GM19238 (cell line): Measurements from ENCODE around the gene RDH16.
A peak's percentile ranks its signal among the peaks of the same experiment; 100 is the strongest.
"Not testable (repeated sequence)": the region's sequence is repeated elsewhere in the genome, so short reads cannot be mapped to it uniquely, and the experiment has no call there.

Source experiments
- DNase-seq: peaks from one replicate; pipeline ENCODE4 v3.0.0; 2011; ENCODE audit warnings: low spot score; ENCODE audit not compliant: insufficient read length

RDH16 gene

DNA sequence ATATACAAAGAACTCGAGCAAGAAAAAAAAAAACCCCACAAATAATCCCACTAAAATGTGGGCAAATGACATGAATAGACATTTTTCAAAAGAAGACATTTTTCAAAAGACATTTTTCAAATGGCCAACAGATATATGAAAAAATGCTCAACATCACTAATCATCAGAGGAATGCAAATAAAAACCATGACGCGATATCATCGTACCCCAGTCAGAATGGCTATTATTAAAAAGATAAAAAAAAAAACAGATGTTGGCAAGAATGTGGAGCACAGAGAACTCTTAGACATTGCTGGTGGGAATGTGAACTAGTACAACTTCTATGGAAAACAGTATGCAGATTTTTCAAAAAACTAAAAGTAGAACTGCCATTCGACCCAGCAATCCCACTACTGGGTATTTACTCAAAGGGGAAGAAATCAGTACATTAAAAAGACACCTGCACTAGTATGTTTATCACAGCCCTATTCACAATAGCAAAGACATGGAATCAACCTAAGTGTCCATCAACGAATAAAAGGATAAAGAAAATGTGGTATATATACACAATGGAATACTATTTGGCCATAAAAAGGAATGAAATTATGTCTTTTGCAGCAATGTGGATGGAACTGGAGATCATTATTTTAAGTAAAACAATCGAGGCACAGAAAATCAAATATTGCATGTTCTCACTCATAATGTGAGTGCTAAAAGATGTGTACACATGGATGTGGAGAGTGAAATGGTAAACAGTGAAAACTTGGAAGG, 32.6 kb upstream of the RDH16 start:
- DNase-seq: no peak

DNA sequence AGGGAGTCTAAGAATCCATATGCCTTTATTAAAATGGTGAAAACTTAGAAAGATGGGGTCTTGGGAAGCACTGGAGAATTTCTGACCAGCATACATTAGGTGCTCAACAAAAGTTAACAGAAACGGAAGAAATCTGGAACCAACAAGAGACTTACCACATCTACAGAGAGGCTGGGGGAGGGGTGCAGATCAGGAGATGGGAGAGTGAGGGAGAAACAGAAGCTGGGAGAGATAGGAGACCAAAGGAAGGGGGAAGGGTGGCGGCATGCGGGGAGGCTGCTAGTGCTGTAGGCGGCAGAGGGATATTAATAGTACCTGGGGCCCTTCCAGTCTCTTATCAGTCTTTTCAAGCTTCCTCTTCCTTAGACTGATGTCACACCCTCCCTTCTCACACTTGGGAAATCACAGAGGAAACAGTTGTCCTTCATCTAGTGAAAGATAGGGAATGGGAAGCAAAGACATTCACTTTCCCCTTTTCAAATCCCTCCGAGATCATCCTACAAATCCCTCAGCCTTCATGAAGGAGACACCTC, 30.9 kb upstream of the RDH16 start:
- DNase-seq: no peak

DNA sequence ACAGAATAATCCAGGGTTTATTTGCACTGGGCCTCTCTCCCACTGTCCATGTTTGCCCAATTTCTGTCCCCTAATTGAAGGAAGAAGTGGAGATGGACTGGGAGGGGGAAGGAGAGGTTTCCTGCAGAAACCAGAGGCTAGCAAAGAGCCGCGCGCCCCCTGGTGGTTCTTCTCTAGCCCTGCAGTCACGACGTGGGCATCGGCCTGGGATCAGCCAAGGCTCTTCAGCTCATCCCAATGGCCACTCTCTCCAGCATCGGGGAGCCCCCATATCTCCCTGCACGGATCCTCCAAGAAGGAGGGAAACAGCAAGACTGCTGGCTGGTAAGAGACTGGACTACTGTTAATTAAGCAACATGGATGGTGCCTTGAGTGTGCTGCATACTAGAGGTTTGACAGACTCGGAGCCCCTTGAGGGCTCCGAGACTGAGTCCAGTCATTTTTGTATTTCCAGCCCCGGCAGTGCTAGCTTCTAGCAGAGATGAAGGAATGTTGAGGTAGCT, 30.2 kb upstream of the RDH16 start:
- DNase-seq: peak; percentile 69

DNA sequence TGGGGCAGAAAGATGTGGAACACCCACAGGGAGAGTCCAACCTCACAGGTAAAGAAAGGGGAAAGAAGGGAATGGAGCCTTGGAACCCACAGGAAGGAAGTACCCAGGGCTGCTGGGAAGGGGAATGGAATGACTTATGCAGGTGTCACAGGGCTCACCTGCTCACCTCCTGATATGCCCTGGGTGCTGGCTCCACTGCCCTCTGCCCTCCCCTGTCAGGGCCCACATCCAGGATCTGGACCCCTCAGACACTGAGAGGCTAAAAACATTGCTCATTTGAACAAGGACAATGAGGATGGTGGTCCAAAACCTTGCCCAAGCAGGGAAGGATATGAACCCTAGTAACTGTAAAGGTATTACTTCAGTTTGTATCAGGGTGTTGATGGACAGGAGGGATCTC, 29.6 kb upstream of the RDH16 start:
- no peak for DNase-seq

DNA sequence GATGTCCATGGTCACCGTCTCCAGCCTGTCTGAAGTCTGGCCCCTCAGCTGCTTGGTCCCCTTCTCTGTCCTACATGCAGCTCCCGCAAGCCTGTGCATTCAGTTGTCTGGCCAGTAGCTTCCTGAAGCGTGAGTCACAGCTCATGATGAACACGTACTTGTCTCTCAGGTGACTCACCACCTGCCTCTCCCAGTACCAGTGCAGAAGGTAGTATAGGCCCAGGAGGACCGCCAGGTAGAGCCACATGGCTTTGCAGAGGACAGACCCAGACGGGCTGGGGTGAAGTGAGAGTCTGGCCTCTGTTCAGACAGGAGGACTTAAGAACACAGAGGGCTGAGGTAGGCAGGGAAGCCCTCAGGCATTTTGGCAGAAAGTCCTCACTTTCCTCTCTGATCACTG, 28.3 kb upstream of the RDH16 start:
- DNase-seq: not testable (repeated sequence)

DNA sequence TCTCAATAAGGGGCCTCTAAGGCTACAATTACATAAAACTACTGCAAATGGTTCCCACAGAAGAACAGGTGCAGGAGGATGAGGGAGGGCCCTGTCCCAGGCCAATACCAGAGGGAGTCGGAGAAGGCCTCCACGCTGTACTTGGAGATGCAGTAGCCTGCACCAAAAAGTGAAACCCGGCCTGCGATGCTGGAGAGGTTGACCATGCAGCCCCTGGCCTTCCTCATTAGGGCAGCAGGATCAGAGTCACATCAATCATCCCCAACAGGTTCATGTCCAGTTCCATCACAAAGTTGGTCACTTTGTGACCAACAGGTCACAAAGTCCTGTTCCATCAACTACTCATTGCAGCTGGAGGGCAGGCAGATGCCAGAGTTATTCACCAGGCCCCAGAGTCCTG, 26.0 kb upstream of the RDH16 start:
- no peak for DNase-seq

DNA sequence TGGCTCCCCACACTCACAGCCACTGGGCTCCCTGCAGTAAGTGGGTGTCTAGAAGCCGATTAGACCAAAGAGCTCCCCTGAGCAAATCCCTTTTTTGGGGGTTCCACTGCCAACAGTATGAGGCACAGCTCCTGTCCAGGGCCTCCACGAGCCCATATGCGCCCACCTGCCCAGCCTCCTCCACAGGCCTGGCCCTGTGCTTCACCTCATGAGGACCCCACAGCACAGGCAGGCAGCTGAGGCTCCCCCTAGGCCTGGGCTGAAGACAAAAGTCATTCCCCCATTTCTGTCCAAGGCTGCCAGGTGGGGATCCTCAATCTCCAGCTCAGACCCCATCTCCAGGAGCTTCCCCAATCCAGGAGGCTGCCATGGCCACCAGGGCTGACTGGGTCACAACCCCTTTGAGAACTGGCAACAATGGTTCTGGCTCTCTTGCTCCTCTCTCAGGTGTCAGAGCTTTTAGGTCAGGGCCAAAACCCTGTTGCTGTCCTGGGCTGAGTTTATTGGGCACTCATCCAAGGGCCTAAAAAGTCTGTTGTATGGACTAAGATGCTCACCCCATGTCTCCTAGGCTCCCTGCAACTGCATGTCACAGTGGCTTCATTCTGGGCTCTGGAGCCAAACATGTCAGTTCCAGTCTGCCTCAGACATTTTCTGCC, 25.3 kb upstream of the RDH16 start:
- DNase-seq: not testable (repeated sequence)

DNA sequence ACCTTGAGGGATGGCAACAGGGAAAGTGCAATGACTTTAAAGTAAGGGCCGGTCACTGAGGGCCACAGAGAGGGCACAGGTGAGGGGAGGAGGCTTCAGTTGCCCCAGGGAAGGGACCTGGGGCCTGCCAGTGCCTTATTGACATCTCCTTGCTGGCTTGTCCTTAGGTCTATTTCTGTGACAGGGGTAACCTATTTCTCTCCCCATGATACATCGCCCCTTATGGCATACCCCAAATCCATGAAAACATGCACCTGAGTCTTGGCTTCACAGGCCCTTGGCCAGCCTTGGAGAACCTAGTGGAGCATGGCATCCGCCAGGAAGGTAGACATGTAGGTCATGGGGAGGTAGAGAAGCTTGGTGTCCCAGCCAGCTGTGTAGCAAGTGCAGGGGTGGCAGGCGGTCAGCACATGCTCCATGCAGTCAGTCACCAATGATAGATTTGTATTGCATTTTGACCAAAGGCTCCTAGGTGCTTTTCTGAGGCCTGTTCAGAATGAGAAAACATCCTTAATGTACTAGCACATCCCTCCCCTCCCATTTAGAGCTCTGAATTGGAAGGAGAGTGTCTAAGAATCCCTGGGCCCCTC, 23.6 kb upstream of the RDH16 start:
- DNase-seq: no peak

DNA sequence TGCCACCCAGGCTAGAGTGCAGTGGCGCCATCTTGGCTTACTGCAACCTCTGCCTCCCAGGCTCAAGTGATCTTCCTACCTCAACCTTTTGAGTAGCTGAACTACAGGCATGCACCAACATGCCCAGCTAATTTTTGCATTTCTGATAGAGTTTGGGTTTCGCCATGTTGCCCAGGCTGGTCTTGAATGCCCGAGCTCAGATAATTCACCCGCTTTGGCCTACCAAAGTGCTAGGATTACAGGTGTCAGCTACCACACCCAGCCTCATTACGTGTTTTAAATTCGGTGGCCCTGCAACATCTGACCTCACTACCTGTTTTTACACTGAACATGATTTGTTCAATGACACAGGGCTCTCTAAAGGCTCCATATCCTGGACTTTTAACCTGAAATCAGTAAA, 22.9 kb upstream of the RDH16 start:
- no peak for DNase-seq

DNA sequence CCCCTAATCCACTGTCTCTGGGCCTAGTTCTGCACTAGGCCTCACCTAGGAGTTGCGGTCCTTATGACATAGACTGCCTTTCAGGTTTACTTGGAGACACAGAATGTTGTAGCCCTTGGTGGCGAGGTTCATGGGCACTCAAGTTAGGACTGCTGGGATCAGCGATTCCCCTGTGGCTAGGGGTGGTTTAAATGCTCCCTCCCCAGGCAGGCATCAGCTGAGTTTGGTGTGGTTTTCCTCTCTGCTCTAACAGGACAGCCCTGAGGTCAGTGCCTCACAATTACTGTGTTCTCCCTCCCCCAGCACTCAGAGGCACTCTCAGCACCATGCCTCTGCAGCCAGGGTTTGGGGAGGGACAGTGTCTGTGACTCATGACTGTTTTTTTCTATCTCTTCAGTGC, 22.2 kb upstream of the RDH16 start:
- DNase-seq: no peak

DNA sequence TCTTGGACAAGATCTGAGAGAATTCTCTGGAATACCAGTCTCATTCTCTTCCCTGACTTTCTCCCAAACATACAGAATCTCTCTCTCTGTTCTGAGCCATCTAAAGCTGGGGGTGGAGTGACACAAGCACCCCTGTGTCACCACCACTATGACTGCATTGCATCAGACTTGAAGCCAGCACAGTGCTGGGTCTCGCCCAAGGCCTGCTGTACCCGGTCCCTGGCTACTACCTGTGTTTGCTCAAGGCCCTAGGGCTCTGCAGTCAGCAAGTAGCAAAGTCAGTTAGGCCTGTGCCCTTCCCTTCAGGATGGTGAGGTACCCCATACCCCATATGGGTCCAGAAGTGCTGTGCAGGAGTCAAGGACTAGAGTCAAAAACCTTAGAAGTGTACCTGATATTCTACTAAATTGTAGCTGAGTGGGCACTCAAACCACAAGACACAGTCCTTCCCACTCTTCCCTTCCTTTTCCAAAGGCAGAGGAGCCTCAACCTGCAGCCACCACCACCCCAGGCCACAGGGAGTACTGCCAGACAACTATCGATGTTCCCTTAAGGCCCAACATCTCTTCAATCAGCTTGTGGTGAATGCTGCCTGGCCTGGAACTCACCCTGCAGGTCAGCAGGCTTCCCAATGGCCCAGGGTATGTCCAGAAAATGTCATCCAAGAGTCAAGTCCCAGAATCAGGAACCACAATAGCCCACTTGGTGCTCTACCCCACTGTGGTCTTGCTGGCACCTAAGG, 21.2 kb upstream of the RDH16 start:
- no peak for DNase-seq

DNA sequence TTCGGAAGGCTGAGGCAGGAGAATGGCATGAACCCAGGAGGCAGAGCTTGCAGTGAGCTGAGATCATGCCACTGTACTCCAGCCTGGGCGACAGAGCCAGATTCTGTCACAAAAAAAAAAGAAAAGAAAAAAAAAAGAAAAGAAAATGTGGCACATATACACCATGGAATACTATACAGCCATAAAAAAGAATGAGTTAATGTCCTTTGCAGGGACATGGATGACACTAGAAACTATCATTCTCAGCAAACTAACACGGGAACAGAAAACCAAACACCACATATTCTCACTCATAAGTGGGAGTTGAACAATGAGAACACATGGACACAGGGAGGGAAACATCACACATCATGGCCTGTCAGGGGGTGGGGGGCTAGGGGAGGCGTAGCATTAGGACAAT, 20.0 kb upstream of the RDH16 start:
- not testable (repeated sequence) for DNase-seq

DNA sequence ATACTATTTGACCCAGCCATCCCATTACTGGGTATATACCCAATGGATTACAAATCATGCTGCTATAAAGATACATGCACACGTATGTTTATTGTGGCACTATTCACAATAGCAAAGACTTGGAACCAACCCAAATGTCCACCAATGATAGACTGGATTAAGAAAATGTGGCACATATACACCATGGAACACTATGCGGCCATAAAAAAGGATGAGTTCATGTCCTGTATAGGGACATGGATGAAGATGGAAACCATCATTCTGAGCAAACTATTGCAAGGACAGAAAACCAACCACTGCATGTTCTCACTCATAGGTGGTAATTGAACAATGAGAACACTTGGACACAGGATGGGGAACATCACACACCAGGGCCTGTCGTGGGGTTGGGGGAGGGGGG, 16.8 kb upstream of the RDH16 start:
- DNase-seq: not testable (repeated sequence)

DNA sequence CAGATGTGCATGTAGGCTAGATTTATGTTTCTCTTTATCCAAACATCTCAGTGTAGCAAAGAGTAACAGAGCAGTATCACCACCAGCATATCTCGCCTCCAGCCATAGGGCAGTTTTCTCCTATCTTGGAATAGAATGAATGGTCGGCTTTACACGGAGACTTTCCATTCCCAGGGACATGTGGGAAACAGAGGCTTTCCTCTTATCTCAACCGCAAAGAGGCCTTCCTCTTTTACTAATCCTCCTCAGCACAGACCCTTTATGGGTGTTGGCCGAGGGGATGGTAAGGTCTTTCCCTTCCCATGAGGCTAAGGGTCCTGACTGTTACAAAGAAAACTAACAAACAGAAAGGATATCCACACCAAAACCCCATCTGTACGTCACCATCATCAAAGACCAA, 11.5 kb upstream of the RDH16 start:
- not testable (repeated sequence) for DNase-seq

DNA sequence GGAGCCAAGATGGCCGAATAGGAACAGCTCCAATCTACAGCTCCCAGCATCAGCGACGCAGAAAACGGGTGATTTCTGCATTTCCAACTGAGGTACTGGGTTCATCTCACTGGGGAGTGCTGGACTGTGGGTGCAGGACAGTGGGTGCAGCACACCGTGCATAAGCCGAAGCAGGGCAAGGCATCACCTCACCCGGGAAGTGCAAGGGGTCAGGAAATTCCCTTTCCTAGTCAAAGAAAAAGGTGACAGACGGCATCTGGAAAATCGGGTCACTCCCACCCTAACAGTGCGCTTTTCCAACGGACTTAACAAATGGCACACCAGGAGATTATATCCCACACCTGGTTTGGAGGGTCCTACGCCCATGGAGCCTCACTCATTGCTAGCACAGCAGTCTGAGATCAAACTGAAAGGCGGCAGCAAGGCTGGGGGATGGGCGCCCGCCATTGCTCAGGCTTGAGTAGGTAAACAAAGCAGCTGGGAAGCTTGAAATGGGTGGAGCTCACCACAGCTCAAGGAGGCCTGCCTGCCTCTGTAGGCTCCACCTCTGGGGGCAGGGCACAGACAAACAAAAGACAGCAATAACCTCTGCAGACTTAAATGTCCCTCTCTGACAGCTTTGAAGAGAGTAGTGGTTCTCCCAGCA, 8.7 kb upstream of the RDH16 start:
- not testable (repeated sequence) for DNase-seq

DNA sequence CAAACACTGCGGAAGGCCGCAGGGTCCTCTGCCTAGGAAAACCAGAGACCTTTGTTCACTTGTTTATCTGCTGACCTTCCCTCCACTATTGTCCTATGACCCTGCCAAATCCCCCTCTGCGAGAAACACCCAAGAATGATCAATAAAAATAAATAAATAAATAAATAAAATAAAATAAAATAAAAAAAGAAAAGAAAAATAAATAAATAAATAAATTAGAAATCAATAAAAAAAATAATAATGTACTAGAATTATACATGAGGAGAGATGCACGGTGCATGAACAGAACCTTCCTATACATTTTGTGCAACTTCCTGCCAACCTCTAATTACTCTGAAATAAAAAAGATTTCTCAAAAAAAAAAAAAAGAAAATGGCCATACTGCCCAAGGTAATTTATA, 7.7 kb upstream of the RDH16 start:
- not testable (repeated sequence) for DNase-seq

DNA sequence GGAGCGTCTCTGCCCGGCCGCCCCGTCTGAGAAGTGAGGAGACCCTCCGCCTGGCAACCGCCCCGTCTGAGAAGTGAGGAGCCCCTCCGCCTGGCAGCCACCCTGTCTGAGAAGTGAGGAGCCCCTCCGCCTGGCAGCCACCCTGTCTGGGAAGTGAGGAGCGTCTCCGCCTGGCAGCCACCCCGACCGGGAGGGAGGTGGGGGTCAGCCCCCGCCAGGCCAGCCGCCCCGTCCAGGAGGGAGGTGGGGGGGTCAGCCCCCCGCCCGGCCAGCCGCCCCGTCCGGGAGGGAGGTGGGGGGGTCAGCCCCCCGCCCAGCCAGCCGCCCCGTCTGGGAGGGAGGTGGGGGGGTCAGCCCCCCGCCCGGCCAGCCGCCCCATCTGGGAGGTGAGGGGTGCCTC, 6.1 kb upstream of the RDH16 start:
- not testable (repeated sequence) for DNase-seq

DNA sequence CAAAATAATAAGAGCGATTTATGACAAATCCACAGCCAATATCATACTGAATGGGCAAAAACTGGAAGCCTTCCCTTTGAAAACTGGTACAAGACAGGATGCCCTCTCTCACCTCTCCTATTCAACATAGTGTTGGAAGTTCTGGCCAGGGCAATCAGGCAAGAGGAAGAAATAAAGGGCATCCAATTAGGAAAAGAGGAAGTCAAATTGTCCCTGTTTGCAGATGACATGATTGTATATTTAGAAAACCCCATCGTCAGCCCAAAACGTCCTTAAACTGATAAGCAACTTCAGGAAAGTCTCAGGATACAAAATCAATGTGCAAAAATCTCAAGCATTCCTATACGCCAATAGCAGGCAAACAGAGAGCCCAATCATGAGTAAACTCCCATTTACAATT, 4.8 kb upstream of the RDH16 start:
- not testable (repeated sequence) for DNase-seq

DNA sequence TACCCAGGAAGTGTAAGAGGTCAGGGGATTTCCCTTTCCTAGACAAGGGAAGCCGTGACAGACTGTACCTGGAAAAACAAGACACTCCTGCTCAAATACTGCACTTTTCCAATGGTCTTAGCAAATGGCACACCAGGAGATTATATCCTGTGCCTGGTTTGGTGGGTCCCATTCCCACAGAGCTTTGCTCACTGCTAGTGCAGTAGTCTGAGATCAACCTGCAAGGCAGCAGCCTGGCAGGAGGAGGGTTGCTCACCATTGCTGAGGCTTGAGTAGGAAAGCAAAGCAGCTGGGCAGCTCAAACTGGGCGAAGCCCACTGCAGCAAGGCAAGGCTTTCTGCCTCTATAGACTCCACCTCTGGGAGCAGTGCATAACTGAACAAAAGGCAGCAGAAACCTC, 1.0 kb upstream of the RDH16 start:
- no peak for DNase-seq

DNA sequence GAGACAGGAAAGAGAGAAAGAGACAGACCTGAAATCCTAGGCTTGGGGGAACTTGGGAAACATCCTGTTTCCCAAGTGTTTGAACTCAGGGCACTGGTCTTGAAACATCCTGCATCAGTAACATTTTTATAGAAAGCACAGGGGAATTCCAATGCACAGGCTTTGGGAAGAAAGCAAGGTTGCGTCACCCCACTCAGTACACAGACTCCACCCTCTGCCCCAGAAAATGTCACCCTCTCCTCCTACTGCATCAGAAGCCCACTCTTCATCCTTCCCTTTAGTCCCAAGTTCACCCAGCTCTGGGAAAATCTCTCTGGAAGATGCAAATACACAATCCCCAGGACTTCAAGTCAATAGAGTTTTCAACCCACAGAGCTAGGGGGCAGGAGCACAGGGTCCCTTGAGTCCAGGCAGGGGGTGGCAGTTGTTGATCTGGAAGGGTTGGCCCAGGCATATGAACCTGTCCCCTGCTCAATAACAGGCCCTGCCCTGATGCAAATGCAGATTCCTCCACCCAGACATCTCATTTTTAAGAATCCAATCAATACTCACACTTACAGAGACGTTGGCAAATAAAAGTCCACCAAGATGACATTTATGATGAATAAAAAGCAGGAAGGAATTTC, 1.7 kb downstream of the RDH16 start:
- no peak for DNase-seq

DNA sequence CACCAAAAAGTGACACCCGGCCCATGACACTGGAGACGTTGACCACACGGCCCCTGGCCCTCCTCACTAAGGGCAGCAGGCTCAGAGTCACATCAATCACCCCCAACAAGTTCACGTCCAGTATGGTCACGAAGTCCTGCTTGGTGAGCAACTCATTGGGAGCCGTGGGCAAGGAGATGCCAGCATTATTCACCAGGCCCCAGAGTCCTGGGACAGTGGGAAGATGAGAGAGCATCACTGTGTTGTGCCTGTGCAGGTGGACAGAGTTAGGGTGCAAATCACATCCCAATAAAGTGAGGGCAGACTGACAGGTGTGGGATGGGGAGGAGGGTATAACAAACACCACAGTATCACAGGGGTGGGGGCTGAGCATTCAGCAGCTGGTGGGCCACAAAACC, 2.5 kb downstream of the RDH16 start:
- DNase-seq: no peak
